HG03060 (cell line): ENCODE results near the gene MAD1L1.
"Not testable (repeated sequence)": the region's sequence is repeated elsewhere in the genome, so short reads cannot be mapped to it uniquely, and the experiment has no call there.

Experiments used
- ATAC-seq: cut with Tn5 transposase; IDR thresholded peaks from one replicate; pipeline ENCODE4 v1.9.1; 2021; ENCODE audit warnings: low read depth, moderate number of reproducible peaks; ENCODE audit not compliant: unreplicated experiment

The MAD1L1 gene

GRCh38 chr7:2038931-2039728 lies 193.6 kb downstream of the MAD1L1 start:
- no peak for ATAC-seq

GRCh38 chr7:2037808-2038522 lies 194.8 kb downstream of the MAD1L1 start:
- no peak for ATAC-seq

DNA sequence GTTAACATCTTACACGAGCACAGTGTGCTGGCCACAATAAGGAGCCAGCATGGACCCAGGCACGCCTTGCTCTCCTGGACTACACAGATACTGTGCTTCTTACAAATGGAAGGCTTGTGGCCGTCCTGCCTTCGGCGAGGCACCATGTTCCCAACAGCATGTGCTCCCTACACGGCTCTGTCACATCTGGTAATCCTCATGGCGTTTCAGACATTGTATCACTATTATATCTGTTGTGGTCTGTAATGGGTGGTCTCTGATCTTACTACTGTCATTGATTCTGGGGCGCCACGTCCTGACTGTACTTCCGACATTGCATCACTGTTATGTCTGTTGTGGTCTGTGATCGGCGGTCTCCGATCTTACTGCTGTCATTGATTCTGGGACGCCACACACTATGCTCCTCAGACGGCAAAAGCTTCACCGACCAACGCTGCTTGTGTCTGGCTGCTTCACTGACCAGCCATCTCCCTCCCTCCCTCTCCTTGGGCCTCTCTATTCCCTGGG lies 195.4 kb downstream of the MAD1L1 start:
- ATAC-seq, result no peak

GRCh38 chr7:2036786-2037185 lies 196.0 kb downstream of the MAD1L1 start:
- ATAC-seq, result no peak

DNA sequence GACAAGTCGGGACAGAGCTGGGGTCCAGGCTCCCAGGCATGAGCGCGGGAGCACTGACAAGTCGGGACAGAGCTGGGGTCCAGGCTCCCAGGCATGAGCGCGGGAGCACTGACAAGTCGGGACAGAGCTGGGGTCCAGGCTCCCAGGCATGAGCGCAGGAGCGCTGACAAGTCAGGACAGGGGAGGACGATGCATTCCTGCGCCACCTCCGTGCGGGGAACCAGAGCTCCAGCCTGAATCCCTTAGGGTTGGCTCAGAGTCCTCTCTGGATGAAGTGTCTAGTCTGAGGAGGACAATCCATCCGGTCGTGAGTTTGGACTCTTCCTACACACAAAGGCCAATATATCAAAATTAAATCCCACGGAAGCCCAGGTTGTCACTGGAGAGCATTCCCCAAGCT lies 196.5 kb downstream of the MAD1L1 start:
- not testable (repeated sequence) for ATAC-seq

- ATAC-seq, result no peak
Measured at GRCh38 chr7:2034291-2035201, 198.2 kb downstream of the MAD1L1 start.

GRCh38 chr7:2033586-2034135 lies 199.1 kb downstream of the MAD1L1 start:
- no peak for ATAC-seq

DNA sequence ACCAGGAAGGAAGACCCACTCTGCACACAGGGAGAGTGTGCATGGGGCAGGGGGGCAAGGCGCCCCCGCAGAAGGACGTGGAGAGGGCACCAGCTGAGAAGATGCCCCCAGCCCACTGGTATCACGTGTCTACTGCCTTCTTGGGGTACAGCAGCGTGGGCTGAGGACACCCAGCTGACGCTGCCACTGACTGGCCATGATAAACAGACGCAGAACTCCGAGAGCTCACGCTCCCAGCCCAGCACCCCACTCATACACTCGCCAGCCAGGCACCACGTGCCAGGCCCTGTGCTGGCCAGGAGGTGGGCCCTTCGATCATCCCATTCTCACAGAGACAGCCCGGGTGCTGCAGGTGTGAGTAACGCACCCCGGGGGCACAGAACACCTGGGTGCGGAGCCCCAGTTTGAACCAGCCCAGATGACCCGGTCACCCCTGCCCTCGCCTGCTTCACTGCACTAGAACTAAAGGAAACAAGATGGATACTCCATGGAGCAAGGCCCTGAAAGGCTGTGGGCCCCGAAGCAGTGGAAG lies 199.8 kb downstream of the MAD1L1 start:
- no peak for ATAC-seq

GRCh38 chr7:2032030-2032875 lies 200.5 kb downstream of the MAD1L1 start:
- no peak for ATAC-seq

DNA sequence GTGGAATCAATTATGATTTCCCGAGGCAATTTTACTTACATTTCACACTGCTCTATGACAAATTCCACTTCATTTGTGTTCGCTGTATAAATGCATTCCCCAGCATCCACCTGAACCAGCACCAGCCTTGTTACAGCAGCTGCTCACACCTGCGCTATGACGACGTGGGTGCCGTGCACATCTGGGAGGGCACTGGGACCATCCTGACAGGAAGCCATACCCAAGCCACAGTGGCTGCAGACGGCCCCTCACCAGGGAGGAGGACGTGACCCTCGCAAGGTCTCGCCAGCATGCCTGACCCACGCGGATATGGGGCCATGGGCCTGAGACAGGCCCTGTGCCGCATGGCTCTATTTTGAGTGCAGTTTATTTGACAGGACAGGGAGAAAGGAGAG lies 201.3 kb downstream of the MAD1L1 start:
- ATAC-seq, result no peak

- ATAC-seq, result no peak
Measured at GRCh38 chr7:2030475-2031450, 202.0 kb downstream of the MAD1L1 start.

DNA sequence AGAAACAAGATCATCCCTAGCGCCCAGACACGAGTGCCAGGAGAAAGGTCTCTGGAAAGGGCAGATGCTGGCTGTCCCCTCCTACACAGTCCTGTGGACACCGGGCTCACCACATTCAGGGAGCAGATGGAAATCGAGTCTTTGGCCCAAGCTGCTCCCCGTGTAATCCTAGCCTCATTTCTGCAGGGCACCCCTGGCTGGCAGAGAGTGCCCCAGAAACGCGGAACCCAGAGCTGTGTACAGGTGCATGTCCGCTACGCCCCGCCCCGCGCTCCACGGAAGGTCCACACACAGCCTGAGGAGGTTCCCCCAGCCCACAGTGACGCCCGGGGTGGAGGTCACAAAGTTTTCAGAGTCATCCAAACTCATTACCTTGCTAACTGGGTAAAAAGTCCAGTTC lies 202.8 kb downstream of the MAD1L1 start:
- ATAC-seq, result no peak

DNA sequence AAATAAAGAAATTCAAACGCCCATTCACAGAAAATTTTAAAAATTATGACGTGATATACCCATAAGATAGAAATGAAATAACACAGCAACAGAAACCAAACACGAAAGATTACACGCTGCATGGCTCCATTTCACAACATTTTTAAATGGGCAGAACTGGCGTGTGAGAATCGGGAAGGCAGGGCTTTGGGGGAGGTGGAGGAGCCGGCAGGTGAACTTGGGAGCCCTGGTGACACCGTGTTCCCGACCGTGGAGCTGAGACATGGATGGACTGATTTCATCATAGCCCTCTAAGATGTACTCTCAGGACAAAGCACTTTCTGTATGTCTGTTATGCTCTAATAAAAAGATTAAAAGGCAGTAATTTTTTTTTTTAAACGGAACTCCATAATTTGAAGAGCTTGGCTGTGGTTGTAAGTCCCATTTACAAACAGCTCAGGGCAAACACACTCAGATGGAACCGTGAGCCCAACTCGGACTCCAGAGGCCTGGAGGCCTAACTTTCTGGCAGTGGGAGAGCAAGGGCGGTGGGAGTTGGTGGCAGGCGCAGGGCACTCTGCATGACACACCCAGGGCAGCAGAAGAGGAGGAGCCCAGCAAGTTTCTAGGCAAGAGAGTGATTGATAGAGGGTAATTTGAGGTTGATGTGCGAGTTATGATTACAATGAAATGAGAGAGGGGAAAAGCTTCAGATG lies 203.4 kb downstream of the MAD1L1 start:
- ATAC-seq, result no peak

DNA sequence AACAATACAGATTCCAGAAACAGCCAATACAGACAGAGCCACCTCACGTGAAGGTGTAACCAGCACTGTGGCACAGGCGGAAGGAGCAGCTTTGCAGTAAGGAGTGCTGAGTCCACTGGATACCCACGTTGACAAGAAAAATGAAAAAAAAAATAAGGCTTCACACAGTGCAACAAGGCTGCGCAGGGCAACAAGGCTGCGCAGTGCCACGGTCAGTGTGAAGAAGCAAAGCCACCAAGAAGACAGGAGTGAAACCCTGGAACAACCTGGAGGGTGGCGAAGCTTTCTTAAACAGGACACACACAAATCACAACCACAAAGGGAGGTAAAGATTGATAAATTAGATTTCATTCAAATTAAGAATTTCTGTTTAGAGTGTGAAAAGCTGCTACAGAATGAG lies 204.0 kb downstream of the MAD1L1 start:
- ATAC-seq, result no peak

DNA sequence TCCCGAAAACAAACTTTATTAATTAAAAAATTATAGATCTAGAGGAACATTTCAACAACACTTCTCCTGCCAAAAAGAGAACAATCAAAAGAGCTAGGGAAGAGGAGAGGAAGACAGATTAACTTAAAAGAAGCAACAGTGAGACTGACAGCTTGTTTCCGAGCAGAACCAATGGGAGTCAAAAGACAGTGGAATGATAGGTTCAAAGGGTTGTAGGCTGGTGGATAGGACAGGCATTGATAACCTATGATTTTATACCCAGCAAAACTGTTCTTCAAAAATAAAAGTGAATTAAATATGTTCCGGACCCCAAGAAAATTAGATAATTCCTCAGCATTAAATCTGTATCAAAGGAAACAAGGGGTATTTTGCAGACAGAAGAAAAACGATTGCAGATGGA lies 207.6 kb downstream of the MAD1L1 start:
- ATAC-seq, result no peak

DNA sequence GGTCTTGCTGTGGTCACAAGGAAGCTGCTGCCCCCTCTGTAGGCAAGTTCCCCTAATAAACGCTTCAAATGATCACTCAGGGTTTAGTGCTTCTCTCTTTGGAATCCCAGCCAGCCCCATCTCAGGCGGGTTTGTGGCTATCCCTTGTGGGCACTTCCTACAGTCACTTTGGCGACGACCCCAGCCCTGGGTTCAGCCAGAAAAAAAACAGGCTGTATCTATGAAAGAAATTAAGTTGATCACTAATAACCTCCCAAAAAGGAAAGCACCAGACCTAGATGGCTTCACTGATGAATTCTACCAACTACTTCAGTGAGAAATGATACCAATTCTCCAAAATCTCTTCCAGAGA lies 208.2 kb downstream of the MAD1L1 start:
- ATAC-seq, result no peak

GRCh38 chr7:2023877-2024566 lies 208.7 kb downstream of the MAD1L1 start:
- no peak for ATAC-seq
